Upper lobe of left lung (tissue), 4 donors: ENCODE data around the gene ST3GAL4.

Source experiments
- CTCF ChIP-seq, 6 experiments: fragments of 450-650 bp in 4 of 6; fragments of 200-600 bp in 2 of 6; sonication (generic) in 2 of 6; IDR thresholded peaks; one replicate each; pipeline ENCODE4 v1.5.1; 2016 to 2019; ENCODE audit warnings: antibody characterized with exemption in 6 of 6
- POLR2A ChIP-seq, 4 donors: fragments of 450-650 bp; IDR thresholded peaks; one replicate each; pipeline ENCODE4 v1.5.1; 2016 to 2017; ENCODE audit warnings: antibody characterized with exemption in 4 of 4, mild to moderate bottlenecking in 2 of 4

- TF ChIP-seq POLR2A (IDR thresholded peaks at IDR 0.05) (no peak), CTCF (IDR thresholded peaks at IDR 0.05) (no peak)
Observed at GRCh38 chr11:126317432-126317755, 38.1 kb upstream of the ST3GAL4 start.
